Mucosa of descending colon (tissue), 3 donors: ENCODE measurements around the gene MAGI1. TPM values are rescaled to one million over a fixed set of nuclear protein-coding genes. Genes with fewer than 3 reads are reported as not detected.
A peak's percentile ranks its signal among the peaks of the same experiment; 100 is the strongest.

Experiments
- ATAC-seq: fragments of 200-7000 bp; cut with Tn5 transposase; one replicate; pipeline ENCODE4 v1.9.1; 2020; ENCODE audit warnings: mild to moderate bottlenecking, moderate library complexity
- DNase-seq, 3 donors: peaks; one replicate each; pipeline ENCODE4 v3.0.0-alpha.2; 2020
- H3K36me3 ChIP-seq: fragments of 200-600 bp; one replicate; pipeline ENCODE4 v1.8.0; 2021; ENCODE audit warnings: low read depth, mild to moderate bottlenecking
- H3K4me1 ChIP-seq: fragments of 200-600 bp; one replicate; pipeline ENCODE4 v1.8.0; 2021; ENCODE audit warnings: low read depth, mild to moderate bottlenecking
- H3K4me3 ChIP-seq: fragments of 200-600 bp; one replicate; pipeline ENCODE4 v1.8.0; 2021; ENCODE audit warnings: mild to moderate bottlenecking
- H3K9me3 ChIP-seq: fragments of 200-600 bp; one replicate; pipeline ENCODE4 v1.8.0; 2021; ENCODE audit warnings: mild to moderate bottlenecking
- intact Hi-C, 2 donors: fragments of 100-400 bp; cut with DNase I in 1 of 2; cut with micrococcal nuclease in 1 of 2; formaldehyde crosslinking; loops; one replicate each; pipeline versions ENCODE4 v1.11.0 to v1.11.1; 2022; cut with DNase I, micrococcal nuclease
- total RNA-seq, 3 donors: library from RNA; stranded (reverse); fragmentation: NEBNext Ultra II Directional in 2 of 3; extraction: Animal tissue kit (Norgen Biotek cat#: 25700) in 2 of 3; gene quantifications; one replicate each; pipeline versions ENCODE4 v1.2.1 to v1.2.4, GENCODE V29; 2021 to 2023
- TF ChIP-seq, protein P1 (sequence below): fragments of 200-600 bp; IDR thresholded peaks from one replicate; pipeline ENCODE4 v1.8.0; 2022; ENCODE audit warnings: antibody characterized with exemption, mild to moderate bottlenecking
- donor health status: DM: no; HTN: no; CAD: no; lungs with moderate emphysema.
- donor health status: DM: no; HTN: no; CAD: no.
- donor health status: DM: no; HTN: yes; CAD: no.

MAGI1 gene
- total RNA-seq, 3 donors from 2014 or later: 41.9 to 59.6 (median 45.6) TPM

DNA sequence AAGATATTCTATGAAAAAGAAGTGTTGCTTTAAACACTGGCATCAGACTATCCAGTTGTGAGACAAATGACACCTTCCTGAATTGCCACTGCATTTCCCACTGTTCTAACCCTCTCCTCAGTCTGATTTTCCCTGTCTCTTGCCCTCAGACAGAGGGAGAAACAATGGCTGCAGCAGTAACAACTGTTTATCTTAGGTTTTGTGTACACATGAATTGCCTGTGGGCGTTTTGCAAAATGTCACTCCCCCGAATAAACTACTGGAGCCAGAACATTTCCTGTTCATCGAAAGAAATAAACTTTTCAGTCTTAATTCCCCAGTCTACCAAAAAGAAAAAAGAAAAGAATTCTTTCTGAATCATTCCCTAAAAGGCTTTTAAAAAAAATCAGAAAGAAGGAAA, 155.1 kb downstream of the MAGI1 start:
- H3K4me1 ChIP-seq: peaks cover 7% of the 10 kb centered on the region
- H3K4me3 ChIP-seq: no peak overlapping the region
- no peaks in the 10 kb centered on the region for H3K9me3 ChIP-seq
- peak in 1 of 3 donors; percentile 50 for DNase-seq
- H3K36me3 ChIP-seq: no peaks in the 10 kb centered on the region
- peak; percentile 93 for ATAC-seq
- intact Hi-C loops: no loop called here
- TF ChIP-seq, protein P1, sequence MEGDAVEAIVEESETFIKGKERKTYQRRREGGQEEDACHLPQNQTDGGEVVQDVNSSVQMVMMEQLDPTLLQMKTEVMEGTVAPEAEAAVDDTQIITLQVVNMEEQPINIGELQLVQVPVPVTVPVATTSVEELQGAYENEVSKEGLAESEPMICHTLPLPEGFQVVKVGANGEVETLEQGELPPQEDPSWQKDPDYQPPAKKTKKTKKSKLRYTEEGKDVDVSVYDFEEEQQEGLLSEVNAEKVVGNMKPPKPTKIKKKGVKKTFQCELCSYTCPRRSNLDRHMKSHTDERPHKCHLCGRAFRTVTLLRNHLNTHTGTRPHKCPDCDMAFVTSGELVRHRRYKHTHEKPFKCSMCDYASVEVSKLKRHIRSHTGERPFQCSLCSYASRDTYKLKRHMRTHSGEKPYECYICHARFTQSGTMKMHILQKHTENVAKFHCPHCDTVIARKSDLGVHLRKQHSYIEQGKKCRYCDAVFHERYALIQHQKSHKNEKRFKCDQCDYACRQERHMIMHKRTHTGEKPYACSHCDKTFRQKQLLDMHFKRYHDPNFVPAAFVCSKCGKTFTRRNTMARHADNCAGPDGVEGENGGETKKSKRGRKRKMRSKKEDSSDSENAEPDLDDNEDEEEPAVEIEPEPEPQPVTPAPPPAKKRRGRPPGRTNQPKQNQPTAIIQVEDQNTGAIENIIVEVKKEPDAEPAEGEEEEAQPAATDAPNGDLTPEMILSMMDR: no peak

DNA sequence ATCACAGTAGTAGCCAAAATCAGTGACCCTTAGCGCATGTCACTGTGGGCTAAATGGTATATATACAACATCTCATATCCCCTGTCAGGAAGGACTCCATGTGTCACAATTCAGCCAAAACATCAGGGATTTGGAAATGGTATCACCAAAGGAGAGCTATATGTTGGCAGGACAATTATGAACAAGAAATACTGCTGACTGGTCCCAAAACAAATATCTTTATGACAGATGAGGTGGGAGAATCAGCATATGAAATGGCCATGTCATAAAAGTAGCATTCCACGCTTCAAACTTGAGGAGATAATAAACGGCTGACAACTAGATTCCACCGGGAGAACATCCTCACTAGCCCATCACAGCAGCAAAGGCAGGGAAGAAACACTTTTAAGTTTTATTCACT, 158.4 kb downstream of the MAGI1 start:
- ATAC-seq: no peak
- Histone ChIP-seq H3K9me3 (no peaks in the 10 kb centered on the region), H3K4me1 (peaks cover 7% of the 10 kb centered on the region), H3K4me3 (no peak overlapping the region), H3K36me3 (no peaks in the 10 kb centered on the region)
- no peak for DNase-seq
- intact Hi-C loops: no loop called here
- TF ChIP-seq, protein P1: no peak

DNA sequence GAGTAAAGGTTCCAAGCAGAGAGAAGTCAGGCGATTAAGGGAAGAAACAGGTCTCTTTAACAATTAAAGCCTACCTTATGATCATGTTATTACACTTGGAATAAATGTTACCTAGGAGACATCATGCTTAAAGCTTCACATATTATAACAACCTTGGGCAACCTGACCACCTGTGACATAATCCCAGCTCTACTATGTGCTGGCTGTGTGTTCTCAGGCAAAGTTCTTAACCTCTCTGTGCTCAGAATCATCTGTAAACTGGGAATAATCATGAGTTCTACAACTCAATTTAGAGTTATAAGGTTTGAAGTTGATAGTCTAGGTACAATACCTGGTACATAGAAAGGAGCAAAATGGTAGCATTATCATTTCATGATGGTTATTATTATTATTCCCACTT, 159.3 kb downstream of the MAGI1 start:
- DNase-seq (no peak), ATAC-seq (no peak)
- Histone ChIP-seq H3K9me3 (no peaks in the 10 kb centered on the region), H3K4me3 (no peak overlapping the region), H3K36me3 (no peaks in the 10 kb centered on the region), H3K4me1 (peaks cover 7% of the 10 kb centered on the region)
- intact Hi-C loops: no loop called here
- TF ChIP-seq, protein P1: no peak

DNA sequence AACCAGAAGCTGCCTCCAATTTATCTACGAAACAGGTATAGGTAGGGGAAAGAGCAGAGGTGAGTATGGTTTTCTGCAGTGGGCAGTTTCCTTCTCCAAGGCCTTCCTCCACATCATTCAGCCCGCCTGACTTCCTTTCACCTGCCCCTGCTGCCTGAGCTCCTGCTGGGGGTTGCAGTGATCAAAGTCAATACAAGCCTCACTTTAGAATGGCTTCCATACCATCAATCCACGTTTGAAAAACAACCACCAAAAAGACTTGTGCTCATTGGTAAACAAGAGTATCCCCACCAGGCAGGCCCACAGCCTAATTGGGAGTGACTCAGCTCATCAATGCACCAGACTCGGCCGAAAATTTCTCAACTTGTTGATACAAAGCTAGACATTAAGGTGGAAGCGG, 159.9 kb downstream of the MAGI1 start:
- DNase-seq (no peak), ATAC-seq (no peak)
- Histone ChIP-seq H3K36me3 (no peaks in the 10 kb centered on the region), H3K9me3 (no peaks in the 10 kb centered on the region), H3K4me3 (no peak overlapping the region), H3K4me1 (peaks cover 7% of the 10 kb centered on the region)
- intact Hi-C loops: no loop called here
- TF ChIP-seq, protein P1: no peak

DNA sequence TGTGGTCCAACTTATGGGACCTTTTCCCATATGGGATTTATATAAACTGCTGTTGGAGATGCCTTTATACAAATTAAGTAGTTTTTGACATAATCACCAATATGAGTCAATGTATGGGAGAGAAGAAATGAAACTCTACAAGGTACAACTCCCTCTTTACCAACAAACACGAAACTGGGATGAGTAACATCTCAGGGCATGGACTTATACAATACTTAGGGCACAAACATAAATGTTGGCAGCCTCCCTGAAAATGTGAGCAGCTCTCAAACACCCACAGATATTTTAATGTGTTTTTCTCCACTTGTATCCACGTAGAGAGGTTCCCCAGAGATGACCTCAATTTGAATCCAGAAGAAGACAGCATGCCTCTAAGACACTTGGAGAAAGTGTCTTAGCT, 161.6 kb downstream of the MAGI1 start:
- intact Hi-C loops: no loop called here
- no peak for ATAC-seq

More for the DNA sequence above, 161.6 kb downstream of the MAGI1 start:
- no peaks in the 10 kb centered on the region for H3K4me1 ChIP-seq
- H3K9me3 ChIP-seq: no peaks in the 10 kb centered on the region
- no peak for DNase-seq
- no peak overlapping the region for H3K4me3 ChIP-seq
- H3K36me3 ChIP-seq: no peaks in the 10 kb centered on the region
- TF ChIP-seq, protein P1: no peak
